GM12872 (cell line): ENCODE results near the gene LSP1.

Experiments
- CTCF ChIP-seq: IDR thresholded peaks from 3 replicates; pipeline ENCODE4 v1.5.1; 2011; ENCODE audit warnings: low read depth, mild to moderate bottlenecking, low read length, moderate library complexity; ENCODE audit not compliant: insufficient read depth

The LSP1 gene

GRCh38 chr11:1836011-1836945, 16.6 kb upstream of the LSP1 start:
- no peak for TF ChIP-seq CTCF

GRCh38 chr11:1837171-1838076, 15.5 kb upstream of the LSP1 start:
- peak; percentile 94 for TF ChIP-seq CTCF

- TF ChIP-seq CTCF = no peak
Observed at GRCh38 chr11:1838077-1838425, 14.8 kb upstream of the LSP1 start.

GRCh38 chr11:1838426-1839144, 14.3 kb upstream of the LSP1 start, which contains the start of gene TNNI2:
Gene TNNI2 (plus strand): TSS chr11:1838981. CDS start chr11:1839697, 716 bp downstream.
- TF ChIP-seq CTCF = no peak

GRCh38 chr11:1839204-1839923, 13.5 kb upstream of the LSP1 start:
- TF ChIP-seq CTCF = no peak

GRCh38 chr11:1839924-1840779, 12.7 kb upstream of the LSP1 start:
- TF ChIP-seq CTCF = no peak; the same call in 2 of the 3 replicates
